Measurements from ENCODE around the gene LMF1.

LMF1 gene

DNA sequence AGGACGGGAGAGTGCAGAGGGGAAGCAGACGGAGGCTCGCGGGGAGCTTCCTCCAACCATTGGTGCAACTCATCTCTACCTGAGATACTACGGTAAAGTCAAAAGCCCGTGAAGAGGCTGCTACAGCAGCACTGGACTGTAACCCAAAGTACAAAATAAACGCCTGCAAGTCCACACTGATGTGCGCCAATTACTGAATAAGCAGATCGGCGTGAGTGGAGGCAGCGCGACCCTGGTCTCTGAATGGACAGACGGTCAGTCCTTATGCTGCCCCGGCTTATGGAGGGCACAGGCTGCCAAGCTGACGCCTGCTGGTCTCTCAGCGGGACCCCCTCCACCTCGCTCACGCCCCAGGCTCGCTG lies 58.5 kb downstream of the LMF1 start:
- no peaks in the 10 kb centered on the region for H3K9me2 ChIP-seq (replicated peaks; ENCODE audit: insufficient read depth, low read length)
- no peaks in the 10 kb centered on the region for H4K20me1 ChIP-seq (ENCODE audit: low read depth, low read length)
- H3K36me3 ChIP-seq (ENCODE audit: low read length), result no peaks in the 10 kb centered on the region
- H3K27ac ChIP-seq (ENCODE audit: low read depth, low read length), result no peak overlapping the region
- no peaks in the 10 kb centered on the region for H3K27me3 ChIP-seq (ENCODE audit: low read length)
- no peak overlapping the region for H3K4me3 ChIP-seq (ENCODE audit: insufficient read depth, low read length, poor library complexity, severe bottlenecking)
- TF ChIP-seq EZH2phosphoT487 (conservative IDR thresholded peaks at IDR 0.05; ENCODE audit: low read length), result no peak
- TF ChIP-seq, protein P1, sequence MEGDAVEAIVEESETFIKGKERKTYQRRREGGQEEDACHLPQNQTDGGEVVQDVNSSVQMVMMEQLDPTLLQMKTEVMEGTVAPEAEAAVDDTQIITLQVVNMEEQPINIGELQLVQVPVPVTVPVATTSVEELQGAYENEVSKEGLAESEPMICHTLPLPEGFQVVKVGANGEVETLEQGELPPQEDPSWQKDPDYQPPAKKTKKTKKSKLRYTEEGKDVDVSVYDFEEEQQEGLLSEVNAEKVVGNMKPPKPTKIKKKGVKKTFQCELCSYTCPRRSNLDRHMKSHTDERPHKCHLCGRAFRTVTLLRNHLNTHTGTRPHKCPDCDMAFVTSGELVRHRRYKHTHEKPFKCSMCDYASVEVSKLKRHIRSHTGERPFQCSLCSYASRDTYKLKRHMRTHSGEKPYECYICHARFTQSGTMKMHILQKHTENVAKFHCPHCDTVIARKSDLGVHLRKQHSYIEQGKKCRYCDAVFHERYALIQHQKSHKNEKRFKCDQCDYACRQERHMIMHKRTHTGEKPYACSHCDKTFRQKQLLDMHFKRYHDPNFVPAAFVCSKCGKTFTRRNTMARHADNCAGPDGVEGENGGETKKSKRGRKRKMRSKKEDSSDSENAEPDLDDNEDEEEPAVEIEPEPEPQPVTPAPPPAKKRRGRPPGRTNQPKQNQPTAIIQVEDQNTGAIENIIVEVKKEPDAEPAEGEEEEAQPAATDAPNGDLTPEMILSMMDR (IDR thresholded peaks at IDR 0.05; ENCODE audit: insufficient read depth, low read length, poor library complexity, severe bottlenecking), result no peak
- no peak overlapping the region for H3K4me2 ChIP-seq (ENCODE audit: low read depth, low read length, poor library complexity, severe bottlenecking)
- no peaks in the 10 kb centered on the region for H3K9me3 ChIP-seq (ENCODE audit: insufficient read depth, low read length)
- no peak overlapping the region for H3K9ac ChIP-seq (ENCODE audit: low read length)
- no peaks in the 10 kb centered on the region for H3F3A ChIP-seq (ENCODE audit: insufficient read depth)
- no peaks in the 10 kb centered on the region for H3K79me2 ChIP-seq (ENCODE audit: insufficient read depth, low read length)
- H2AFZ ChIP-seq (ENCODE audit: low read depth, low read length, severe bottlenecking), result no peak overlapping the region

- Histone ChIP-seq H3K4me2 (ENCODE audit: low read depth, low read length, poor library complexity, severe bottlenecking) (no peak overlapping the region), H4K20me1 (ENCODE audit: low read depth, low read length) (no peaks in the 10 kb centered on the region), H3K79me2 (ENCODE audit: insufficient read depth, low read length) (no peaks in the 10 kb centered on the region), H3K9ac (ENCODE audit: low read length) (no peak overlapping the region), H2AFZ (ENCODE audit: low read depth, low read length, severe bottlenecking) (no peak overlapping the region), H3F3A (ENCODE audit: insufficient read depth) (no peaks in the 10 kb centered on the region), H3K27ac (ENCODE audit: low read depth, low read length) (no peak overlapping the region), H3K9me2 (replicated peaks; ENCODE audit: insufficient read depth, low read length) (no peaks in the 10 kb centered on the region), H3K27me3 (ENCODE audit: low read length) (no peaks in the 10 kb centered on the region), H3K36me3 (ENCODE audit: low read length) (no peaks in the 10 kb centered on the region), H3K4me3 (ENCODE audit: insufficient read depth, low read length, poor library complexity, severe bottlenecking) (no peak overlapping the region), H3K9me3 (ENCODE audit: insufficient read depth, low read length) (no peaks in the 10 kb centered on the region)
- TF ChIP-seq, protein P1 (IDR thresholded peaks at IDR 0.05; ENCODE audit: insufficient read depth, low read length, poor library complexity, severe bottlenecking), result no peak
- no peak for TF ChIP-seq EZH2phosphoT487 (conservative IDR thresholded peaks at IDR 0.05; ENCODE audit: low read length)
Observed at GRCh38 chr16:911604-912321, 59.0 kb downstream of the LMF1 start.

DNA sequence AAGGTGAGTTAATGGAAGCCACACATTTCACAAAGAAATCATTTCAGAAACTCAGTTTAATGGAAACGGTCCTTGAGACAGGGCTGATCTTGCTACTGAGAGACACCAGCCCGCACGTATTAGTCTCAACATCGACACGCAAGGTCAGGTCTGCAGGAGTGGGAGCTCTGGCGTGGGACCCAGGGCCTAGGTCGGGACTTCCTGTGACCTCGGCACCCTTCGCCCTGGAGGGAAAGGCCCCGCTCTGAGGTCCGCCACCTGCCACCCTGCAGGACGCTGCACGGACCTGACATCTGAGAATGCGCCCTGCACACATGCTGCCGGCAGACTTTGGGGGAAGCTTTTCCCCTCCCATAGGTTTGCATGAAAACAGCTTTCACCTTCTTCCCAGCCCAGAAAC lies 59.7 kb downstream of the LMF1 start:
- H3K36me3 ChIP-seq (ENCODE audit: low read length), result no peaks in the 10 kb centered on the region
- H2AFZ ChIP-seq (ENCODE audit: low read depth, low read length, severe bottlenecking), result no peak overlapping the region
- no peaks in the 10 kb centered on the region for H4K20me1 ChIP-seq (ENCODE audit: low read depth, low read length)
- no peaks in the 10 kb centered on the region for H3K79me2 ChIP-seq (ENCODE audit: insufficient read depth, low read length)
- TF ChIP-seq, protein P1 (IDR thresholded peaks at IDR 0.05; ENCODE audit: insufficient read depth, low read length, poor library complexity, severe bottlenecking), result no peak
- TF ChIP-seq EZH2phosphoT487 (conservative IDR thresholded peaks at IDR 0.05; ENCODE audit: low read length), result no peak
- H3K4me3 ChIP-seq (ENCODE audit: insufficient read depth, low read length, poor library complexity, severe bottlenecking), result no peak overlapping the region
- no peaks in the 10 kb centered on the region for H3K9me3 ChIP-seq (ENCODE audit: insufficient read depth, low read length)
- no peak overlapping the region for H3K9ac ChIP-seq (ENCODE audit: low read length)
- H3K4me2 ChIP-seq (ENCODE audit: low read depth, low read length, poor library complexity, severe bottlenecking), result no peak overlapping the region
- no peaks in the 10 kb centered on the region for H3K27me3 ChIP-seq (ENCODE audit: low read length)
- no peaks in the 10 kb centered on the region for H3F3A ChIP-seq (ENCODE audit: insufficient read depth)
- H3K27ac ChIP-seq (ENCODE audit: low read depth, low read length), result no peak overlapping the region
- no peaks in the 10 kb centered on the region for H3K9me2 ChIP-seq (replicated peaks; ENCODE audit: insufficient read depth, low read length)

All from SU-DHL-6 (cell line).